NT2/D1 (cell line): ENCODE data around the gene P4HA3.

Source experiments
- DNase-seq: peaks from one replicate; pipeline ENCODE4 v3.0.0-alpha.2; 2011; ENCODE audit warnings: low read depth, low spot score
- H3K27me3 ChIP-seq: 2 replicates; pipeline ENCODE4 v1.6.0; 2011; ENCODE audit warnings: mild to moderate bottlenecking; ENCODE audit not compliant: insufficient read length, insufficient read depth
- H3K36me3 ChIP-seq: 2 replicates; pipeline ENCODE4 v1.6.1; 2011; ENCODE audit warnings: mild to moderate bottlenecking, low read length, mixed read lengths; ENCODE audit not compliant: insufficient read depth, insufficient read length
- H3K4me1 ChIP-seq: 2 replicates; pipeline ENCODE4 v1.5.1; 2011; ENCODE audit not compliant: insufficient read depth, insufficient read length
- H3K4me3 ChIP-seq: 2 replicates; pipeline ENCODE4 v1.5.1; 2011; ENCODE audit warnings: low read depth; ENCODE audit not compliant: insufficient read length
- H3K9ac ChIP-seq: 2 replicates; pipeline ENCODE4 v1.6.0; 2011; ENCODE audit warnings: low read depth; ENCODE audit not compliant: insufficient read length
- H3K9me3 ChIP-seq: 2 replicates; pipeline ENCODE4 v1.5.1; 2011; ENCODE audit warnings: mild to moderate bottlenecking, low read length; ENCODE audit not compliant: insufficient read depth
- SUZ12 ChIP-seq: IDR thresholded peaks from 2 replicates; pipeline ENCODE4 v1.6.1; 2011; ENCODE audit not compliant: insufficient read length, insufficient read depth; ENCODE audit errors: extremely low read depth
- YY1 ChIP-seq: IDR thresholded peaks from 2 replicates; pipeline ENCODE4 v1.6.1; 2011; ENCODE audit not compliant: insufficient read length, insufficient read depth
- ZNF274 ChIP-seq: IDR thresholded peaks from 2 replicates; pipeline ENCODE4 v1.6.1; 2011; ENCODE audit warnings: mild to moderate bottlenecking, low read depth, low read length

The P4HA3 gene

GRCh38 chr11:74325649-74326645 lies 14.5 kb upstream of the P4HA3 start:
- Histone ChIP-seq H3K4me1 (no peaks in the 10 kb centered on the region), H3K4me3 (no peak overlapping the region), H3K9ac (no peak overlapping the region), H3K36me3 (no peaks in the 10 kb centered on the region), H3K9me3 (no peaks in the 10 kb centered on the region; the same call in 1 of the 2 replicates), H3K27me3 (no peaks in the 10 kb centered on the region)
- no peak for DNase-seq
- TF ChIP-seq SUZ12 (no peak), ZNF274 (no peak), YY1 (no peak)

GRCh38 chr11:74322667-74323066 lies 11.2 kb upstream of the P4HA3 start:
- no peaks in the 10 kb centered on the region for H3K4me1 ChIP-seq
- no peaks in the 10 kb centered on the region for H3K9me3 ChIP-seq
- no peak for TF ChIP-seq SUZ12
- no peak for TF ChIP-seq ZNF274
- no peak for TF ChIP-seq YY1
- H3K36me3 ChIP-seq, result no peaks in the 10 kb centered on the region
- H3K9ac ChIP-seq, result no peak overlapping the region
- H3K27me3 ChIP-seq, result no peaks in the 10 kb centered on the region
- DNase-seq, result no peak
- no peak overlapping the region for H3K4me3 ChIP-seq

- no peak for TF ChIP-seq YY1
- no peaks in the 10 kb centered on the region for H3K4me1 ChIP-seq
- H3K9me3 ChIP-seq, result peaks cover 9% of the 10 kb centered on the region
- peak; percentile 9 for DNase-seq
- no peak overlapping the region for H3K9ac ChIP-seq
- no peak overlapping the region for H3K4me3 ChIP-seq
- no peaks in the 10 kb centered on the region for H3K27me3 ChIP-seq
- no peaks in the 10 kb centered on the region for H3K36me3 ChIP-seq
Measured at GRCh38 chr11:74321487-74322188, 10.2 kb upstream of the P4HA3 start.

- Histone ChIP-seq H3K36me3 (no peaks in the 10 kb centered on the region), H3K4me1 (no peaks in the 10 kb centered on the region), H3K4me3 (no peak overlapping the region), H3K27me3 (no peaks in the 10 kb centered on the region), H3K9ac (no peak overlapping the region), H3K9me3 (peaks cover 13% of the 10 kb centered on the region)
- TF ChIP-seq SUZ12, result no peak
- no peak for TF ChIP-seq YY1
- no peak for TF ChIP-seq ZNF274
- no peak for DNase-seq
Measured at GRCh38 chr11:74320538-74320937, 9.1 kb upstream of the P4HA3 start.

- no peaks in the 10 kb centered on the region for H3K36me3 ChIP-seq
- H3K27me3 ChIP-seq, result no peaks in the 10 kb centered on the region
- H3K4me3 ChIP-seq, result no peak overlapping the region
- H3K9ac ChIP-seq, result no peak overlapping the region
- peaks cover 13% of the 10 kb centered on the region for H3K9me3 ChIP-seq
- no peak for DNase-seq
- no peaks in the 10 kb centered on the region for H3K4me1 ChIP-seq
- TF ChIP-seq ZNF274 (no peak), SUZ12 (no peak), YY1 (no peak)
Measured at GRCh38 chr11:74319139-74319816, 7.8 kb upstream of the P4HA3 start.

- H3K36me3 ChIP-seq, result no peaks in the 10 kb centered on the region
- no peak for DNase-seq
Measured at GRCh38 chr11:74318241-74318932, 6.9 kb upstream of the P4HA3 start.

More at GRCh38 chr11:74318241-74318932, 6.9 kb upstream of the P4HA3 start:
- Histone ChIP-seq H3K27me3 (peaks cover under 1% of the 10 kb centered on the region), H3K9ac (no peak overlapping the region), H3K4me3 (no peak overlapping the region), H3K9me3 (peaks cover 13% of the 10 kb centered on the region), H3K4me1 (no peaks in the 10 kb centered on the region)
- TF ChIP-seq ZNF274 (no peak), SUZ12 (no peak), YY1 (no peak)
